ENCODE measurements around the gene TAAR8. TPM values are rescaled to one million over a fixed set of nuclear protein-coding genes. Genes with fewer than 3 reads are reported as not detected.

TAAR8 gene, protein sequence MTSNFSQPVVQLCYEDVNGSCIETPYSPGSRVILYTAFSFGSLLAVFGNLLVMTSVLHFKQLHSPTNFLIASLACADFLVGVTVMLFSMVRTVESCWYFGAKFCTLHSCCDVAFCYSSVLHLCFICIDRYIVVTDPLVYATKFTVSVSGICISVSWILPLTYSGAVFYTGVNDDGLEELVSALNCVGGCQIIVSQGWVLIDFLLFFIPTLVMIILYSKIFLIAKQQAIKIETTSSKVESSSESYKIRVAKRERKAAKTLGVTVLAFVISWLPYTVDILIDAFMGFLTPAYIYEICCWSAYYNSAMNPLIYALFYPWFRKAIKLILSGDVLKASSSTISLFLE
- total RNA-seq = not detected in 2 replicates

DNA sequence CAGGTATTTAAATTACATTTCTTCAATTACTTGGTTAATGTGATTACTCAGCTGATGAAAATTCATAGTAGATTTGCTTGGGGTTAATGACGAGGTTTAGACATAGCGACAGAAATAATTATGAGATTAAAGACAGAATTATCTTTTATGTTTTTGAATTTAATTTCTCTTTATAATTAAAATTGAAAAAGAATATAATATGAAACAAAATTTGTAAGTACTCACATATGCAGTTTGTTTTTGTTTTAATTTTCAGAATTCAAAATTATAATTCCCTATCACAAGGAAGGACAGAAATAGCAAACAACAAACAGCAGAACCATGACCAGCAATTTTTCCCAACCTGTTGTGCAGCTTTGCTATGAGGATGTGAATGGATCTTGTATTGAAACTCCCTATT lies at the start of gene TAAR8:
Gene TAAR8 (plus strand): TSS at position 301 of the 400 bp plus-strand sequence. CDS start 21 bp downstream, at position 322.

DNA sequence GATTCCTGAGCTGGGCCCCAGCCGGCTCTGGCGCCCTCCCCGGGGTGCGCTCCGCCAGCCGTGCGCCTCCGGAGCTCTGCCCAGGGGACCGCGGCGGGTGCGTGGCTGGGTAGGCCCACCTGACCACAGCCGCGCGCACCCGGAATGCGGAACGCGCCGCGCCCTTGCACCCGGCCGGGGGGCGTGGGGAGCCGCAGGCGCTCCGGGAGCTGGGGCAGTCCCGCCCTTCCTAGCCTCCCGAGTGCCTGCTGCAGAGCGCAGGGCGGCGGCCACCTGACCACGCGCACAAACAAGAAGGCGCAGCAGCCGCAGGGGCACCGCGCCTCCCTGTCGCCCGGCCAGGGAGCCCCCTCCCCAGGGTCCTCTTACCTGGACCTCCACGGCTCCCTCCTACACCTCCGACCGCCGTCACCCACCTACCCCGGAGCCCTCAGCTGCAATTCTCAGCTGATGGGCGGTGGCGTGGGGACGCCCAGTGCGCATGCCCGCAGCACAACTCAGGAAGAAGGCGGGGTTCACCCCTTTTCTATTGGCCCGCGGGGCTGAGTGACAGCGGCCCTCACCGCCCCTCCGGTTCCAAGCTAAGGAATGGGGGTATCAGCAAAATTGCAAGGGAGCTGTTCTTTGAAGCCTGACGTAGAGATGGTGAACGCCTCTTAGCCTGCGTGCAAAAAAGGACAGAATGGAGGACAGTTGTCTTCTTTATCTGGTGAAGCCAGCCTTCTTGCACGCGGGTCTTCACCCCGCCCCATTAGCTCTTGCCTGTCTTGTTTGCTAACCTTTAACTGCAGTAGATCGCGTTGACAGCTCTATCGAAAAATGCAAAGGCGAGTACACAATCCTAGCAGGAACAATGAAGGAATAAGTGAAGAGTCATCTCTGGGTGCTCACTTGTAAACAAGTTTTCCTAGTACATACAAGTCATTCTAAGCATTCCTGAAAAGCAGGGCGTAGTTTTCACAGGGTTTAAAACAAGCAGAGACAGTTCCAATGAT lies 39.5 kb upstream of the TAAR8 start, which contains the start of gene STX7:
Gene STX7 (minus strand): TSS at position 479 of the 995 bp plus-strand sequence. CDS start 9,586 bp downstream, outside the sequence.

DNA sequence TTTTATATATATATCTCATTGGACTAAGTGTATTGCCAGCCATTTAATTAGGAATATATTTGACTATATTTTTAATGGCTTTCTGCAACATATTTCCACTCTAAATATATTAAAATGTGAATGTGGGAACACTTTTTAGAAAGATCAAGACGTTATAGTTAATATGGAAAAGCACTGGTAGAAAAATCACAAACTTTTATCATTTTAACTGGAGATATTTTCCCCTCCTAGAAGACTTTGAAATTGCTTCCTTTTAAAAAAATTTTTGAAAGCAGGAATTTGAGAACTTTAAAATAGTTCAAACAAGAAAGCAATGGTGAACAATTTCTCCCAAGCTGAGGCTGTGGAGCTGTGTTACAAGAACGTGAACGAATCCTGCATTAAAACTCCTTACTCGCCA lies 14.5 kb upstream of the TAAR8 start, which contains the start of gene TAAR9:
Gene TAAR9 (plus strand): TSS at position 301 of the 400 bp plus-strand sequence. CDS start 13 bp downstream, at position 314.

DNA sequence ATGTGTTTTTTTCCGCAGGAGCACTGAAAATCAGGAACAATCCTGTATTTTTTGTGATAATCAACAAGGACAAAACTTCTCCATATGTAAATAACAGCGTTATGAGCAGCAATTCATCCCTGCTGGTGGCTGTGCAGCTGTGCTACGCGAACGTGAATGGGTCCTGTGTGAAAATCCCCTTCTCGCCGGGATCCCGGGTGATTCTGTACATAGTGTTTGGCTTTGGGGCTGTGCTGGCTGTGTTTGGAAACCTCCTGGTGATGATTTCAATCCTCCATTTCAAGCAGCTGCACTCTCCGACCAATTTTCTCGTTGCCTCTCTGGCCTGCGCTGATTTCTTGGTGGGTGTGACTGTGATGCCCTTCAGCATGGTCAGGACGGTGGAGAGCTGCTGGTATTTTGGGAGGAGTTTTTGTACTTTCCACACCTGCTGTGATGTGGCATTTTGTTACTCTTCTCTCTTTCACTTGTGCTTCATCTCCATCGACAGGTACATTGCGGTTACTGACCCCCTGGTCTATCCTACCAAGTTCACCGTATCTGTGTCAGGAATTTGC lies 17.8 kb downstream of the TAAR8 start, which contains the start of gene TAAR6:
Gene TAAR6 (plus strand): TSS at position 102 of the 557 bp plus-strand sequence. CDS start 0 bp downstream, at position 102.

DNA sequence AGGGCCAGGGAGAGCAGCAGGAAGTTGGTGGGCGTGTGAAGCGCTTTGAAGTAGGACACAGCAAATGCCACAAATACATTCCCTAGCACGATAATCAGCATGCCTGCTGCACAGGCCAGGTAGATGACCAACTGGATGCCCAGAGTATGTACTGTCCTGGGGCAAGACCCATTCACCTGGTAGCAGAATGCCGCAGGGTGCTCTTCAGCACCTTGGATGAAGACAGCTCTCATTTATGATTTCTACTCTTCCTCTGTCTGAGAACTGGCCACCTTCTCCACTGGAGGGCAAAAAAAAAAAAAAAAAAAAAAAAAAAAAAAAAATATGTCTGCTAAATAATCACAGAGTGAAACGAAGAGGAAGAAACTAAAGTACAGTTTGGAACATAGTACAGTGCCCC lies 37.0 kb downstream of the TAAR8 start, which contains the start of gene TAAR5:
Gene TAAR5 (minus strand): TSS at position 288 of the 400 bp plus-strand sequence. CDS start 55 bp downstream, at position 233.

Other genes with a start within 250 kb of the TAAR8 start
- gene MOXD1, start 151.2 kb upstream of the TAAR8 start, total RNA-seq = 0.22 TPM in 1 of 2 replicates, not detected in the other
- gene STX7, start 39.6 kb upstream of the TAAR8 start, total RNA-seq = 57.8 and 59.8 TPM in 2 replicates
- gene TAAR9, start 14.4 kb upstream of the TAAR8 start, total RNA-seq = not detected in 2 replicates
- not detected in 2 replicates for gene TAAR6, start 17.6 kb downstream of the TAAR8 start, total RNA-seq
- not detected in 2 replicates for gene TAAR5, start 37.1 kb downstream of the TAAR8 start, total RNA-seq
- not detected in 2 replicates for gene TAAR2, start 71.6 kb downstream of the TAAR8 start, total RNA-seq
- gene TAAR1, start 106.5 kb downstream of the TAAR8 start, total RNA-seq = not detected in 2 replicates
- not detected in 2 replicates for gene VNN1, start 161.4 kb downstream of the TAAR8 start, total RNA-seq
- gene VNN2, start 205.2 kb downstream of the TAAR8 start, total RNA-seq = not detected in 2 replicates
- gene SLC18B1, start 246.0 kb downstream of the TAAR8 start, total RNA-seq = 9.0 and 19.9 TPM in 2 replicates